Stimulated activated CD4-positive, alpha-beta T cell treated with anti-CD3 and anti-CD28 coated beads, TNF-alpha, amount 100 ng/mL, for 48 hours (primary cell): Measurements from ENCODE around the gene E2F1.
"Not testable (repeated sequence)": the region's sequence is repeated elsewhere in the genome, so short reads cannot be mapped to it uniquely, and the experiment has no call there.

ENCODE experiments used
- DNase-seq, 3 donors: peaks; one replicate each; pipeline ENCODE4 v3.0.0-alpha.2; 2020; ENCODE audit warnings: low read depth in 3 of 3

Gene E2F1

GRCh38 chr20:33710681-33711445 is 24.7 kb upstream of the E2F1 start:
- DNase-seq, result no peak

GRCh38 chr20:33709905-33710541 is 23.8 kb upstream of the E2F1 start:
- DNase-seq, result no peak

DNA sequence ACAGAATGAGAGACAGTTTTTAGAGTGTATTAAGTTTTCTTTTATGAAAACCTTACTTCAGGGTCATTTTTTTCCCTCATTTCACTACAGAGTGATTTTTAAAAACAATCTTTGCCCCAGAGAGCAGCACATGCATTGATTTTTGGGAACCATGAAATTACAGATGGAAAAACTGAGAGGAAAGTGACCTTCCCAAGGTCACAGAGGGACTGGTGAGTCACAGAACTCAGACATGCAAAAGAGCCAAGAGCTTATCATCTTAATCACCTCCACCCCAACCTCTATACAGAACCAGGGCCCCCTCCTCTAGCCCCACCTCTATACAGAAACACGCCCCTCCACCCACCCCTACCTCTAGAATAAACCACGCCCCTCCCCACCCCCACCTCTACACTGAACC is 23.2 kb upstream of the E2F1 start:
- DNase-seq, result no peak

DNA sequence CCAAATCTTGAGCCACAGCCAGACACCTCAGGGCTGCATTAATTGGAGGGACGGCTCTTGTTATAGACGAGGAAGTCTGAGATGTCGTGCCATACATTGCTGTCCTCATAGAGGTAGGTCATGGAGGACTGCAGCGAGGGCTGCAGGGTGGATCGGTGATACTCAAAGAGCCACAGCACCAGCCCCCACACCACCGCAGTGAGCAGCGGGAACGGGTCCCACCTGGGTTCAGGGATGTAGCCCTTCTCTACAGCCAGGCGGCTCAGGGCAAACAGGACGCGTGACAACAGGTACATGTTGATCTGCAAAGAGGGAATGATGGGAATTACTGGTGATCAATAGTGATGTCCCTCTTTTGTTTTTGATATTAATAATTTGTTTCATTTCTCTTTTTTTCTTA is 21.5 kb upstream of the E2F1 start:
- no peak for DNase-seq

- DNase-seq, result no peak
Measured at GRCh38 chr20:33704197-33704924, 18.2 kb upstream of the E2F1 start.

- no peak for DNase-seq
Measured at GRCh38 chr20:33703498-33704137, 17.4 kb upstream of the E2F1 start.

DNA sequence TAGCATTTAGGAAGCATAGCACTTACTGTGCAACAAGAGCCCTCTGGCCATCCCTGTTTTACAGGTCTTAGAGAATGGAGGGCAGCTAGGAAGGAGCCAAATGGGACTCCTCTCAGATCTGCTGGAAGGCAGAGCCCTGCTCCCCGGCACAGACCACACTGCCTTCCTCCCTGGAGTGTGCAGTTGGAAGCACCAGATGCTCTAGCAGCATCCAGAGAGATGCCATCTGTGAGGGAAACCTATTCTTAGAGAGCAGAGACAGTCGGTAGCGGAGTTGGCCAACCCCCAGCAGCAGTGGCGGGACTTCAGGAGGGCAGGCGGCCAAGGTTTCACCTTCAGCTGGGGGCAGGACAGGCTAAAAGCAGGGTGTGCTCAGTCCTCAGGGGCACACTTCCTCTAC is 16.7 kb upstream of the E2F1 start:
- DNase-seq, result no peak

- DNase-seq, result no peak
Measured at GRCh38 chr20:33701629-33702450, 15.7 kb upstream of the E2F1 start.

- not testable (repeated sequence) for DNase-seq
Measured at GRCh38 chr20:33700696-33701441, 14.7 kb upstream of the E2F1 start.

DNA sequence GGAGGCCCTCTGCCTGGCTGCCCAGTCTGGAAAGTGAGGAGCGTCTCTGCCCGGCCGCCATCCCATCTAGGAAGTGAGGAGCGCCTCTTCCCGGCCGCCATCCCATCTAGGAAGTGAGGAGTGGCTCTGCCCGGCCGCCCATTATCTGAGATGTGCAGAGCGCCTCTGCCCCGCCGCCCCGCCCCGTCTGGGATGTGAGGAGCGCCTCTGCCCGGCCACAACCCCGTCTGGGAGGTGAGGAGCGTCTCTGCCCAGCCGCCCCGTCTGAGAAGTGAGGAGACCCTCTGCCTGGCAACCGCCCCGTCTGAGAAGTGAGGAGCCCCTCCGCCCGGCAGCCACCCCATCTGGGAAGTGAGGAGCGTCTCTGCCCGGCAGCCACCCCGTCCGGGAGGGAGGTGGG is 12.8 kb upstream of the E2F1 start:
- DNase-seq, result not testable (repeated sequence)

GRCh38 chr20:33697129-33697528 is 10.9 kb upstream of the E2F1 start:
- no peak for DNase-seq

DNA sequence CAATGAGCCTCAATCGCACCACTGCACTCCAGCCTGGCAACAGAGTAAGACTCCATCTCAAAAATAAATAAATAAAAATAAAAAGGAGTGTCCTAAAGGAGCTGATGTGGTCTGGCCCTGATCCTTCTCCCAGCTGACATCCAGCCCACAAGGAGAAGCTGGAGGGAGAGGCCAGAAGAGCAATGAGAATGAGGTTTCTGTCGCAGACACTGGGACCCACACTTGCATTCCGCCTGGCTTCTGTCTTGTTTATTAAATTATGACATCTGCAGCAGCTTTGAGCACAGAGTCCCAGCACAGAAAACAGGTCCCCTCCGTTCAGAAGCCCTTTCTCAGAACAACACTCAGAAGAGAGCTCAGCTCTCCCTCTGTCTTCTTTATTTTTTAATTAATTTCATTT is 10.3 kb upstream of the E2F1 start:
- DNase-seq, result no peak

DNA sequence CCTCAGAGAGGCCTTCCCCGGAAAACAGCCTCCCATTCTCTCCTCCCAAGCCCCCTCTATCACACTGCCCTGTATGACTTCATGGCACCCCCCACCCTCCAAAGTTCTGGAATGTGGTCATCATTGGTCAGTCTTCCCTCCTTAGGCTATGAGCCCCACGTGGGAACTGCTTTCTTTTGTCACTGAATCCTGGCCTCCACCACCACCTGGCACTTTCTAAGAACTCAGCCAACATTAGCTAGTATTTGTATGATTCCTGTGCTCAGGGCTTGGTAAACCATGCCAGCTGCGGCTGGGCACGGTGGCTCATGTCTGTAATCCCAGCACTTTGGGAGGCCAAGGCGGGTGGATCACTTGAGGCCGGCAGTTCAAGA is 8.4 kb upstream of the E2F1 start:
- DNase-seq, result no peak

- DNase-seq, result no peak
Measured at GRCh38 chr20:33693741-33694638, 7.8 kb upstream of the E2F1 start.

GRCh38 chr20:33693289-33693688 is 7.1 kb upstream of the E2F1 start:
- no peak for DNase-seq

GRCh38 chr20:33689973-33690372 is 3.8 kb upstream of the E2F1 start:
- peak in 1 of 3 donors; percentile 49 for DNase-seq

DNA sequence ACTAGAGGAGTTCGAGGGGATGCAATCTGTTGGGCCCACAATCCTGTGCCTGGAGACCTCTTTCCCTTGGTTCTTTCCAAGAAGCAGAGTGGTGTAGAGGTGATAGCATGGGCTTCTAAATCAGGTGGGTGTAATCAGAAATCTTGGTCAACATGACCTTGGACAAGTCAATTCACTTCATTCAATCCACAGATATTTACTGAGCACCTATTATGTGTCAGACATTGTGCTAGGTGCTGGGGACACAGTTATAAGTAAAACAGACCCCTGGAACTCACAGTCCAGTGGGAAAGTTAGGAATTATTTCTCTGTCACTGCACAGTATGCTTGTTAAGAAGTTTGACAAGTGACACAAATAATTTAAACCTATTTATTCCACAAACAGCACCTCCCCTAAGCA is 3.3 kb upstream of the E2F1 start:
- no peak for DNase-seq

DNA sequence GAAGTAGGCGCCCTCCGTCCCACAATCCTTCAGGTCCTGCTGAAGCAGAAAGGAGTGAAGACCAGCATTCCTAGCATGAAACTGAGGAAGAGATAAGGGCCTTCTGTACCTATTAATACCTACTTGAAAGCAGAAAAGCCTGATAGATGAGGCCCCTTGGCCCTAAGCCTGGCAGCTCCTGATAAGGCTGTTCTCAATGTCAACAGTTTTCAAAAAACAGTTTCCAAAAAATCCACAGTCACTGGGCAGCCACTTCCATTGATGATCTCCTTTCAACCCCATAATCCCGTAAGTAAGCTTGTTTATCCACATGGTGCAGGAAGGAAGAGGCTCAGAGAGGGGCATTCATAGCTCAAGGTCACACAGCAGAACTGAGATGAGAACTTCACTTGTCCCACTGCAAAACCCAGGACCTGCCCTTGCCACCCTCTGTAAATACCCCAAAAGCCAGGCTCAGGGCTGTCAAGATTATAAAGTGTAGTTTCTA is 2.8 kb upstream of the E2F1 start:
- DNase-seq, result no peak
